Lower leg skin (tissue), 4 donors: Measurements from ENCODE around the gene RSBN1L. TPM values are rescaled to one million over a fixed set of nuclear protein-coding genes. Genes with fewer than 3 reads are reported as not detected.

ENCODE experiments used
- DNase-seq, 2 donors: peaks; one replicate each; pipeline ENCODE4 v3.0.0-alpha.2; 2019; ENCODE audit warnings: low spot score in 2 of 2
- H3K4me3 ChIP-seq: fragments of 200-600 bp; sonication (generic); 2 replicates; pipeline ENCODE4 v1.5.1; 2017; ENCODE audit warnings: mild to moderate bottlenecking, low read depth; ENCODE audit not compliant: poor library complexity, severe bottlenecking
- CTCF ChIP-seq, 3 donors: fragments of 450-650 bp; IDR thresholded peaks; one replicate each; pipeline ENCODE4 v1.5.1; 2016; ENCODE audit warnings: antibody characterized with exemption in 3 of 3, mild to moderate bottlenecking in 3 of 3, moderate library complexity in 2 of 3
- POLR2A ChIP-seq, 2 donors: fragments of 450-650 bp; IDR thresholded peaks; one replicate each; pipeline ENCODE4 v1.6.1; 2016 to 2017; ENCODE audit warnings: antibody characterized with exemption in 2 of 2, mild to moderate bottlenecking in 1 of 2, moderate library complexity in 1 of 2
- WGBS, 2 donors: methylation state at CpG; one replicate each; pipeline ENCODE4 v1.1.5; 2018; 5-methylcytosine and 5-hydroxymethylcytosine counted together
- intact Hi-C: fragments of 100-400 bp; cut with DNase I; formaldehyde crosslinking; loops from one replicate; pipeline ENCODE4 v1.15.0; 2023; ENCODE audit warnings: low total_unique reads
- total RNA-seq, 4 donors: library from RNA; depleted of rRNA; stranded (reverse); fragments of >200 nt; gene quantifications; one replicate each; pipeline ENCODE4 v1.1.0, GENCODE V29; 2016

Gene RSBN1L
- total RNA-seq, 4 donors from 2014 or later, result 17.3 to 34.8 (median 25.7) TPM

- intact Hi-C loops, result no loop called here
- 89 to 94% methylated on average over 10 of the region's 10 CpGs for WGBS, 2 donors
Measured at GRCh38 chr7:77760809-77761453, 64.7 kb downstream of the RSBN1L start.

GRCh38 chr7:77765481-77765880, 69.2 kb downstream of the RSBN1L start:
- no peak for DNase-seq
- WGBS, 2 donors, result 71 to 77% methylated on average over 3 of the region's 3 CpGs
- no peak overlapping the region for H3K4me3 ChIP-seq
- TF ChIP-seq CTCF (IDR thresholded peaks at IDR 0.05) (no peak), POLR2A (IDR thresholded peaks at IDR 0.05) (no peak)
- intact Hi-C loops, result no loop called here

More at GRCh38 chr7:77760809-77761453, 64.7 kb downstream of the RSBN1L start:
- TF ChIP-seq CTCF (IDR thresholded peaks at IDR 0.05), result no peak
- TF ChIP-seq POLR2A (IDR thresholded peaks at IDR 0.05), result no peak
- DNase-seq, result no peak
- no peak overlapping the region for H3K4me3 ChIP-seq

- 87 to 96% methylated on average over 4 of the region's 4 CpGs for WGBS, 2 donors
- H3K4me3 ChIP-seq, result no peak overlapping the region
Measured at GRCh38 chr7:77765906-77766800, 69.9 kb downstream of the RSBN1L start.

GRCh38 chr7:77766801-77767605, 70.7 kb downstream of the RSBN1L start:
- 93 to 94% methylated on average over 6 of the region's 6 CpGs for WGBS, 2 donors
- DNase-seq, result no peak
- intact Hi-C loops, result no loop called here
- TF ChIP-seq CTCF (IDR thresholded peaks at IDR 0.05) (no peak), POLR2A (IDR thresholded peaks at IDR 0.05) (no peak)
- H3K4me3 ChIP-seq, result no peak overlapping the region

More at GRCh38 chr7:77765906-77766800, 69.9 kb downstream of the RSBN1L start:
- no peak for TF ChIP-seq CTCF (IDR thresholded peaks at IDR 0.05)
- no peak for TF ChIP-seq POLR2A (IDR thresholded peaks at IDR 0.05)
- intact Hi-C loops, result no loop called here
- no peak for DNase-seq

GRCh38 chr7:77770316-77770715, 74.1 kb downstream of the RSBN1L start:
- TF ChIP-seq CTCF (IDR thresholded peaks at IDR 0.05), result no peak
- no peak for TF ChIP-seq POLR2A (IDR thresholded peaks at IDR 0.05)
- DNase-seq, result no peak
- H3K4me3 ChIP-seq, result no peak overlapping the region
- intact Hi-C loops, result no loop called here
- WGBS, 2 donors, result 89 to 98% methylated on average over 8 of the region's 8 CpGs
